GM12878 (cell line): ENCODE results near the gene KCND2.

ENCODE experiments used
- CEBPB ChIP-seq, 2 experiments: fragments of 150-350 bp in 1 of 2; IDR thresholded peaks; 2 replicates each; pipeline ENCODE4 v1.6.1; 2012 to 2014; ENCODE audit warnings: low read depth in 2 of 2, low read length in 2 of 2, borderline replicate concordance in 1 of 2, inconsistent platforms in 1 of 2
- CTCF ChIP-seq, 3 experiments: IDR thresholded peaks in 2 of 3; conservative IDR thresholded peaks in 1 of 3; 2 replicates each; pipeline ENCODE4 v1.5.1; 2011; ENCODE audit warnings: low read depth in 3 of 3, low read length in 3 of 3, mild to moderate bottlenecking in 3 of 3, control low read depth in 2 of 3, moderate library complexity in 2 of 3, inconsistent platforms in 1 of 3, mixed read lengths in 1 of 3; ENCODE audit not compliant: control insufficient read depth in 2 of 3, insufficient read depth in 1 of 3; ENCODE audit errors: extremely low read depth in 1 of 3
- E4F1 ChIP-seq: fragments of 450-650 bp; IDR thresholded peaks from 2 replicates; pipeline ENCODE4 v1.6.1; 2018; ENCODE audit warnings: borderline replicate concordance, mild to moderate bottlenecking; ENCODE audit not compliant: partially characterized antibody
- EP300 ChIP-seq, 2 experiments: fragments of 150-350 bp in 1 of 2; IDR thresholded peaks; 2 replicates each; pipeline ENCODE4 v1.6.1; 2011 to 2012; ENCODE audit warnings: low read depth in 2 of 2, low read length in 2 of 2, borderline replicate concordance in 1 of 2, improper control_type of control experiment in 1 of 2, inconsistent platforms in 1 of 2; ENCODE audit not compliant: control insufficient read depth in 1 of 2
- EZH2 ChIP-seq: IDR thresholded peaks from 2 replicates; pipeline ENCODE4 v1.6.1; 2012; ENCODE audit warnings: low read depth, mild to moderate bottlenecking, control low read depth, inconsistent platforms, low read length, borderline replicate concordance; ENCODE audit not compliant: control insufficient read depth
- FOXM1 ChIP-seq: IDR thresholded peaks from 2 replicates; pipeline ENCODE4 v1.6.1; 2012; ENCODE audit warnings: low read depth, mild to moderate bottlenecking, inconsistent platforms, low read length, moderate library complexity
- MAX ChIP-seq: IDR thresholded peaks from 2 replicates; pipeline ENCODE4 v1.6.1; 2012; ENCODE audit warnings: low read depth, low read length, improper control_type of control experiment
- NFIC ChIP-seq: IDR thresholded peaks from 2 replicates; pipeline ENCODE4 v1.6.1; 2012; ENCODE audit warnings: low read depth, mild to moderate bottlenecking, inconsistent platforms, low read length, moderate library complexity
- PBX3 ChIP-seq: IDR thresholded peaks from 2 replicates; pipeline ENCODE4 v1.6.1; 2011; ENCODE audit warnings: mild to moderate bottlenecking, low read depth, low read length, moderate library complexity; ENCODE audit not compliant: insufficient replicate concordance
- POLR2A ChIP-seq: IDR thresholded peaks from 2 replicates; pipeline ENCODE4 v1.6.1; 2011; ENCODE audit warnings: low read depth, mild to moderate bottlenecking, low read length
- RELB ChIP-seq: fragments of 450-650 bp; IDR thresholded peaks from 2 replicates; pipeline ENCODE4 v1.6.1; 2017; ENCODE audit warnings: low read depth, mild to moderate bottlenecking, moderate library complexity
- TAF1 ChIP-seq: IDR thresholded peaks from 2 replicates; pipeline ENCODE4 v1.6.1; 2011; ENCODE audit warnings: mild to moderate bottlenecking, low read depth, low read length, borderline replicate concordance

GRCh38 chr7:120735791-120736190 is 462.8 kb downstream of the KCND2 start:
- TF ChIP-seq PBX3 (no peak), MAX (no peak), CTCF (IDR thresholded peaks at IDR 0.05 in 2 of 3, conservative IDR thresholded peaks at IDR 0.05 in 1 of 3; ENCODE audit: control insufficient read depth in 2 of 3, extremely low read depth in 1 of 3, insufficient read depth in 1 of 3, low read depth in 3 of 3, low read length in 3 of 3) (no peak), NFIC (no peak), TAF1 (no peak), POLR2A (no peak), EP300 (IDR thresholded peaks at IDR 0.05; ENCODE audit: borderline replicate concordance in 1 of 2, control insufficient read depth in 1 of 2, low read depth in 2 of 2, low read length in 2 of 2) (no peak), E4F1 (no peak), EZH2 (no peak), CEBPB (IDR thresholded peaks at IDR 0.05; ENCODE audit: borderline replicate concordance in 1 of 2, low read depth in 2 of 2, low read length in 2 of 2) (no peak), FOXM1 (no peak), RELB (no peak)
